Islet of Langerhans (tissue), 1 donor: ENCODE measurements around the gene RABGEF1.

Experiments
- FAIRE-seq: peaks from one replicate; lab custom pipeline; 2011; peaks lifted over from hg19 to GRCh38; lab: Jason Lieb, UNC

RABGEF1 gene

GRCh38 chr7:66859339-66859738 lies 118.8 kb downstream of the RABGEF1 start:
- no peak for FAIRE-seq

GRCh38 chr7:66859794-66860645 lies 119.5 kb downstream of the RABGEF1 start:
- FAIRE-seq, result no peak

GRCh38 chr7:66860767-66861166 lies 120.2 kb downstream of the RABGEF1 start:
- no peak for FAIRE-seq
